Activated CD8-positive, alpha-beta memory T cell treated with anti-CD3 and anti-CD28 coated beads, Interleukin-2, amount 10 ng/mL, durations not matched to agents 7 days and 5 days (primary cell): ENCODE measurements around the gene C16orf92. TPM values are rescaled to one million over a fixed set of nuclear protein-coding genes. Genes with fewer than 3 reads are reported as not detected.
"Not testable (repeated sequence)": the region's sequence is repeated elsewhere in the genome, so short reads cannot be mapped to it uniquely, and the experiment has no call there.

ENCODE experiments used
- ATAC-seq: fragments of 150-1000 bp; cut with Tn5 transposase; one replicate; pipeline ENCODE4 v1.10.0; 2021; ENCODE audit warnings: moderate library complexity
- CTCF ChIA-PET: fragments of 350-600 bp; sonication (Branson Sonifier 250); formaldehyde crosslinking; loops from one replicate; lab custom pipeline; 2021; ENCODE audit warnings: antibody characterized with exemption; lab: Charles Lee
- DNase-seq: peaks from one replicate; pipeline ENCODE4 v3.0.0-alpha.2; 2020
- H3K27ac Mint-ChIP-seq: one replicate; pipeline ENCODE4 v1.8.0; 2021; ENCODE audit warnings: mild to moderate bottlenecking, mixed read lengths
- H3K27me3 Mint-ChIP-seq: one replicate; pipeline ENCODE4 v1.8.0; 2021; ENCODE audit warnings: mixed read lengths
- H3K36me3 Mint-ChIP-seq: one replicate; pipeline ENCODE4 v1.8.0; 2021; ENCODE audit warnings: mild to moderate bottlenecking, mixed read lengths
- H3K4me1 Mint-ChIP-seq: one replicate; pipeline ENCODE4 v1.8.0; 2021; ENCODE audit warnings: mixed read lengths
- H3K4me3 Mint-ChIP-seq: one replicate; pipeline ENCODE4 v1.8.0; 2021; ENCODE audit warnings: mild to moderate bottlenecking, moderate library complexity, mixed read lengths
- H3K9me3 Mint-ChIP-seq: one replicate; pipeline ENCODE4 v1.8.0; 2022; ENCODE audit warnings: low read depth, mixed read lengths
- total RNA-seq, 2 experiments: library from RNA; stranded (reverse); gene quantifications; one replicate each; pipeline ENCODE4 v1.2.3, GENCODE V29; 2021

The C16orf92 gene
- total RNA-seq, 2 experiments from 2014 or later: not detected

DNA sequence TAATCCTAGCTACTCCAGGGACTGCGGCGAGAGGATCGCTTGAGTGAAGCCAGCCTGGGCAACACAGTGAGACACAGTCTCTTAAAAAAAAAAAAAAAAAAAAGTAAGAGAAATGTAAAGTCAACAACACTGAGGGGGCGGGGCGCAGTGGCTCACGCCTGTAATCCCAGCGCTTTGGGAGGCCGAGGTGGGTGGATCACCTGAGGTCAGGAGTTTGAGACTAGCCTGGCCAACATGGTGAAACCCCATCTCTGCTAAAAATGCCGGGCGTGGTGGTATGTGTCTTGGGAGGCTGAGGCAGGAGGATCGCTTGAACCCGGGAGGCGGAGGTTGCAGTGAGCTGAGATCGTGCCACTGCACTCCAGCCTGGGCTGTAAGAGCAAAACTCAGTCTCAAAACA is 10.4 kb upstream of the C16orf92 start:
- H3K4me1 Mint-ChIP-seq: not testable (repeated sequence)

DNA sequence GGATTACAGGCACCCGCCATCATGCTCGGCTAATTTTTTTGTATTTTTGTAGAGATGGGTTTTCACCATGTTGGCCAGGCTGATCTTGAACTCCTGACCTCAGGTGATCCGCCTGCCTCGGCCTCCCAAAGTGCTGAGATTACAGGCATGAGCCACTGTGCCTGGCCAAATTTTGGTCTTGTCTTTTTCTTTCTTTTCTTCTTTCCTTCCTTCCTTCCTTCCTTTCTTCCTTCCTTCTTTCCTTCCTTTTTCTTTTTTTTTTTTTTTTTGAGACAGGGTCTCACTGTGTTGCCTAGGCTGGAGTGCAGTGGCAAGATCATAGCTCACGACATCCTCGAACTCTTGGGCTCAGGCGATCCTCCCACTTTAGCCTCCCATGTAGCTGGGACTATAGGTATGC is 7.5 kb upstream of the C16orf92 start:
- CTCF ChIA-PET: interaction anchor here (0.7 to 1.7 kb wide), 4 partner anchors 17 to 40 kb away, joined by 3 to 6 read pairs (median 3); partner anchors contain the start of gene INO80E
- not testable (repeated sequence) for H3K4me3 Mint-ChIP-seq, ATAC-seq, DNase-seq, H3K9me3 Mint-ChIP-seq, H3K36me3 Mint-ChIP-seq, H3K4me1 Mint-ChIP-seq, H3K27ac Mint-ChIP-seq
- peaks cover 39% of the 10 kb centered on the region for H3K27me3 Mint-ChIP-seq

More for the DNA sequence above, 10.4 kb upstream of the C16orf92 start:
- H3K27ac Mint-ChIP-seq, CTCF ChIA-PET, H3K36me3 Mint-ChIP-seq, H3K9me3 Mint-ChIP-seq, DNase-seq, ATAC-seq, H3K4me3 Mint-ChIP-seq: not testable (repeated sequence)
- H3K27me3 Mint-ChIP-seq: peaks cover 42% of the 10 kb centered on the region

DNA sequence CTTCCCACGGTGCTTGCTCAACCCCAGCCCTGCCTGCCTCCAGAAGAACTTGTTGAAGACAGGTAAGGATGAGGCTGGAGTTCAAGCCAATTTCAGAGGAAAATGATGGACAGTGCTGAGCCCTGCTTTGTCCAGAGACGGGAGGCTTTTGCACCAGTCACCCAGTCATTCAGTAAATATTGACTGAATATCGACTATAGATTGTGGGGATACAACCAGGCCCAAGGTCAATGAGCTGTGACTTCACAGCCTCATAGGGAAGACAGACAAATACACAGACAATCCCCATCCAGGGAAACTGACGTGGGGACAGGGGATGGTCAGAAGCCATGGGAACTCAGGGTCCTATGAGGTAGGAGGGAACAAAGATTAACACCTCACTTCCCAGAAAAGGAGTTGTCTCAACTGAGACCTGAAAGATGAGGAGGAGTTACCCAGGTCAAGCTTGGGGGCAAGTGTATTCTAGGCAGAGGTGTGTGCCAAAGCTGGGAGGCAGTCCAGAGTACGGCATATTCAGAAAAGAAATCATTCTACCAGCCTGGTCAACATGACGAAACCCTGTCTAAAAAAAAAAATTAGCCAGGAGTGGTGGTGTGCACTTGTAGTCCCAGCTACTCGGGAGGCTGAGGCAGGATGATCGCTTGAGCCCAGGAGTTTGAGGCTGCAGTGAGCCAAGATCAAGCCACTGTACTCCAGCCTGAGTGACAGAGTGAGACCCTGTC is 6.3 kb upstream of the C16orf92 start:
- CTCF ChIA-PET: interaction anchor here (4.8 kb wide), 1 partner anchor 15 kb away, joined by 21 read pairs; the partner anchor contains the start of gene TLCD3B
- H3K27me3 Mint-ChIP-seq: peaks cover 35% of the 10 kb centered on the region
- ATAC-seq: no peak
- H3K4me1 Mint-ChIP-seq: peaks cover 9% of the 10 kb centered on the region
- H3K36me3 Mint-ChIP-seq: no peaks in the 10 kb centered on the region
- no peak for DNase-seq
- no peak overlapping the region for H3K4me3 Mint-ChIP-seq
- H3K27ac Mint-ChIP-seq: no peak overlapping the region
- H3K9me3 Mint-ChIP-seq: no peaks in the 10 kb centered on the region

DNA sequence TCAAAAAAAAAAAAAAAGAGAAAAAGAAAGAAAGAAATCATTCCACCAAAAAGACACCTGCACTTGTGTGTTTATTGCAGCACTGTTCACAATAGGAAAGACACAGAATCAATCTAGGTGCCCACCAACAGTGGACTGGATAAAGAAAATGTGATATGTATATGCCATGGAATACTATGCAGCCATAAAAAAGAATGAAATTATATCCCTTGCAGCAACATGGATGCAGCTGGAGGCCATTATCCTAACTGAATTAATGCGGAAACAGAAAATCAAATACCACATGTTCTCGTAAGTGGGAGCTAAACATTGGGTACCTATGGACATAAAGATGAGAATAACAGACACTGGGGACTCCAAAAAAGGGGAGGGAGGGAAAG is 5.7 kb upstream of the C16orf92 start:
- Mint-ChIP-seq H3K36me3 (no peaks in the 10 kb centered on the region), H3K27me3 (peaks cover 29% of the 10 kb centered on the region), H3K4me1 (peaks cover 7% of the 10 kb centered on the region), H3K9me3 (no peaks in the 10 kb centered on the region), H3K27ac (no peak overlapping the region), H3K4me3 (no peak overlapping the region)
- CTCF ChIA-PET: interaction anchor here (1.1 to 4.8 kb wide), 4 partner anchors 14 to 326 kb away, joined by 3 to 21 read pairs (median 5); partner anchors contain the start of gene TLCD3B
- ATAC-seq (no peak), DNase-seq (no peak)

DNA sequence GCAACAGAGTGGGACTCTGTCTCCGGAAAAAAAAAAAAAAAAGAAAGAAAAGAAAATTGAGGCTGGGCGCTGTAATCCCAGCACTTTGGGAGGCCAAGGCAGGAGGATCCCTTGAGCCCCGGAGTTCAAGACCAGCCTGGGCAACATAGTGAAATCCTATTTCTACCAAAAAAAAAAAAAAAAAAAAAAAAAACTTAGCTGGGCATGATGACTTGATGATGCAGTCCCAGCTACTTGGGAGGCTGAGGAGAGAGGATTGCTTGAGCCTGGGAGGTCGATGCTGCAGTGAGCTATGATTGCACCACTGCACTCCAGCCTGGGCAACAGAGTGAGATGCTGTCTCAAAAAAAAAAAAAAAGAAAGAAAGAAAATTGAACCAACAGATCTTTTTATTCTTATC is 5.1 kb upstream of the C16orf92 start:
- not testable (repeated sequence) for H3K36me3 Mint-ChIP-seq, DNase-seq, H3K9me3 Mint-ChIP-seq, ATAC-seq, H3K27ac Mint-ChIP-seq, H3K4me3 Mint-ChIP-seq, H3K4me1 Mint-ChIP-seq
- H3K27me3 Mint-ChIP-seq: peaks cover 24% of the 10 kb centered on the region
- CTCF ChIA-PET: interaction anchor here (1.1 to 4.8 kb wide), 6 partner anchors 14 to 326 kb away, joined by 3 to 21 read pairs (median 5); partner anchors contain the start of gene TLCD3B

DNA sequence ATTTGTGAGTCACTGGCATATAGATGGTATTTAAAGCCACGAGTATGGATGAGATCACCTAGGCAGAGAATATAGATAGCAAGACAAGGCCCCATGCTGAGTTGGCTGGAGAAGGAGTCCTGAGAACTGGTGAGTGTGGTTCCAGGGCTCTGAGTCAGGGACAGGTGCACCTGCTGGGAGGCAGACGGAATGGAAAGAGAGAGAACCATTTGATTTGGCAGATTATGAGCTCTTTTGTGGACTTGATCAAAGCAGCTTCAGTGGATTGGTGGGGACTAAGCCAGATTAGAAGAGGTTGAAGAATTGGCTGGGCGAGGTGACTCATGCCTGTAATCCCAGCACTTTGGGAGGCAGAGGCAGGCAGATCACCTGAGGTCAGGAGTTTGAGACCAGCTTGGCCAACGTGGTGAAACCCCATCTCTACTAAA is 4.3 kb upstream of the C16orf92 start:
- DNase-seq: no peak
- CTCF ChIA-PET: interaction anchor here (1.1 to 4.8 kb wide), 6 partner anchors 13 to 327 kb away, joined by 3 to 21 read pairs (median 5); partner anchors contain the start of gene TLCD3B
- no peaks in the 10 kb centered on the region for H3K36me3 Mint-ChIP-seq
- no peaks in the 10 kb centered on the region for H3K9me3 Mint-ChIP-seq
- peaks cover 24% of the 10 kb centered on the region for H3K27me3 Mint-ChIP-seq
- peaks cover 7% of the 10 kb centered on the region for H3K4me1 Mint-ChIP-seq
- H3K4me3 Mint-ChIP-seq: no peak overlapping the region
- no peak for ATAC-seq
- H3K27ac Mint-ChIP-seq: no peak overlapping the region

DNA sequence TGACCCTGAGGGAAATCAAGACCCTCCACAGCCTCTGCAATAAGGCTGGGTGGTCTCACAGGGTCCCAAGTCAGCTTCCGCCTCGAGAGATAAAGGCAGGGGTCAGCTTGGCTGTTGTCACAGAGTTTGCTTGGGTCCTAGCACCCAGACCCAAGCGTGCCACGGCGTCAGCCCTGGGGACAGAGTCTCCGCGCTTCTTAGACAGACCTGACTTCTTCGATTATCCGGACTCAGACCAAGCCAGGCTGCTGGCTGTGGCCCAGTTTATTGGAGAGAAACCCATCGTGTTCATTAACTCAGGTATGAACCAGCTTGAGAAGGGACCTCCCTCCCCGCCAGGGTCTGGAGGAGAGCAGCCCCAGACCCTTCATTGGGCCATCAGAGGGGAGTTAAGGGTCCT is 588 bp downstream of the C16orf92 start:
- CTCF ChIA-PET: interaction anchor here (0.5 to 1.4 kb wide), 3 partner anchors 8 to 202 kb away, joined by 3 to 7 read pairs (median 4); no protein-coding TSS in a partner anchor
- no peak for DNase-seq

DNA sequence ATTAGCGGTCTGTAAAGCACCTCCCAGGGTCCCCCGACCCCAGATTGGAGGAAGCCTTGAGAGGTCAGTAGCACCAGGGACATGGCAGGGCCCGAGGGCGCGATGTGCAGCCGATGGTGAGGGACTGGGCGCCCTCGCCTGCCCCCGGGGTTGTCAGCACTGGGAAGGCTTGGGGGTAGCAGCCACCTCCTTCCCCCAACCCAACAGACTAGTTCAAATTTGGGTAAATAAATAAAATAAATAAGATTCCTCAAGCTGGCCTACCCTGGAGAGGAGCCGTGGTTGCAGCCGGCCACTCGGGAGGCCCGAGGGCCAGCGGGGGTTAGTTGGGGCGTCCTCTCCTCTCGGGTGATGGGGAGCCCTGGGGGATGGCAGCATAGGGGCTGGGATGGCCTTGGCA is 1.5 kb downstream of the C16orf92 start:
- no peak for ATAC-seq
- no peaks in the 10 kb centered on the region for H3K9me3 Mint-ChIP-seq
- CTCF ChIA-PET: no interaction called here
- no peaks in the 10 kb centered on the region for H3K36me3 Mint-ChIP-seq
- no peak overlapping the region for H3K4me3 Mint-ChIP-seq
- H3K27me3 Mint-ChIP-seq: peaks cover 39% of the 10 kb centered on the region
- DNase-seq: no peak
- no peak overlapping the region for H3K27ac Mint-ChIP-seq
- H3K4me1 Mint-ChIP-seq: peaks cover 7% of the 10 kb centered on the region

More for the DNA sequence above, 588 bp downstream of the C16orf92 start:
- Mint-ChIP-seq H3K4me1 (peaks cover 7% of the 10 kb centered on the region), H3K27ac (no peak overlapping the region), H3K27me3 (peaks cover 38% of the 10 kb centered on the region), H3K36me3 (no peaks in the 10 kb centered on the region), H3K4me3 (no peak overlapping the region), H3K9me3 (no peaks in the 10 kb centered on the region)
- ATAC-seq: no peak

DNA sequence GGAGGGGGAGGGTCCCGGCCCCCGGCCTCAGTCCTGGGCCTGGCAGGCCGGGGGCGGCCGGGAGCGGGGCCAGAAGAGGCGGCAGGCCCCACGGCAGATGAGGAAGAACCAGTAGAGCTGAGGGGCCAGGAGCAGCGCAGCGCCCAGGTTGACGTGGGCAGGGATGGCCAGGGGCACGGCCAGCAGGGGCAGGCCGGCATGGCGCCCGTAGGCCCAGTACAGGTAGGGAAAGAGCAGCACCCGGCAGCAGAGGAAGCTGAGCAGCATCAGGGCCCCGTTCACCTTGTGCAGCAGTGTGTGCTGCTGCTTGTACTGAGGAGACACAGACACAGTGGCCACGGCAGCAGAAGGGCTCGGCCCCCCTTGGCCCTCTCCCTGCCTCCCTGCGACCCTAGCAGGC is 2.2 kb downstream of the C16orf92 start:
- DNase-seq: no peak

DNA sequence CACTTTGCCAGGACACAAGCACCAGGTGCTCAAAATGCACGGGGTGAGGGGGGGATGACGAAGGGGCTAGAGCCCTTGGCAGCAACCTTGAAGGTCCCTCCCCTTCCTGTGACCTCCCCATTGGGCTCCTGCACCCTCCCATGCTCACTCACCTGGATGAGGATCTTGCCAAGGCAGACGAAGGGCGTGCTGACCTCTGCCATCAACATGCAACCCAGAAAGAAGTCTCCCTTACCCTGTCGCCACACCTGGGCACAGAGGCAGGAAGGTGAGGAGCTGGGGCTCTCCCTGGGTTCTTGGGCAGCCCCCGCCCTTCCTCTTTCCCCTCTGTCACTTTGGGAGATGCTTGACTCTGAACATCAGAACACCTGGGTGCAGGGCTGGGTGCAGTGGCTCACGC is 2.6 kb downstream of the C16orf92 start:
- no peak overlapping the region for H3K27ac Mint-ChIP-seq
- H3K36me3 Mint-ChIP-seq: no peaks in the 10 kb centered on the region
- CTCF ChIA-PET: no interaction called here
- no peaks in the 10 kb centered on the region for H3K9me3 Mint-ChIP-seq
- H3K27me3 Mint-ChIP-seq: peaks cover 45% of the 10 kb centered on the region
- H3K4me3 Mint-ChIP-seq: no peak overlapping the region
- H3K4me1 Mint-ChIP-seq: peaks cover 7% of the 10 kb centered on the region
- no peak for ATAC-seq
- DNase-seq: no peak

More for the DNA sequence above, 2.2 kb downstream of the C16orf92 start:
- no peak for ATAC-seq
- CTCF ChIA-PET: no interaction called here
- H3K4me1 Mint-ChIP-seq: peaks cover 7% of the 10 kb centered on the region
- H3K4me3 Mint-ChIP-seq: no peak overlapping the region
- H3K36me3 Mint-ChIP-seq: no peaks in the 10 kb centered on the region
- peaks cover 46% of the 10 kb centered on the region for H3K27me3 Mint-ChIP-seq
- H3K9me3 Mint-ChIP-seq: no peaks in the 10 kb centered on the region
- no peak overlapping the region for H3K27ac Mint-ChIP-seq

DNA sequence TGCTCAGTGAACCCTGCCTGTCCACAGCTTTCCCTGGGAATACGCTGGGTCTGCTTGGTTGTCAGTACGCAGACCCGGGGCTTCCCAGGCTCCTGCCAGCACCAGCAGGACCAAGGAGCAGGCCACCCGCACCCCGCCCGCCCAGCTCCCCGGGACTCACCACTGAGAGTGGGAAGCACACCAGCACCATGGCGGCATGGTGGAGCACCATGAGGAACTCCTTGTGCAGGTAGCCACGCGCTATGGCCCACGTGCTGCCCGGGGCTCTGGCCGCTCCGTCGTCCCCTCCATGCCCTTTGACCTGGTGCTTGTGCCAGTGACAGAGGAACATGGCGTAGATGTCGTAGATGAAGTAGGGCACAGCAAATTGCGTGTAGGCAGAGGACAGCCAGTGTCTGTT is 3.5 kb downstream of the C16orf92 start:
- no peak for ATAC-seq
- no peak for DNase-seq
- Mint-ChIP-seq H3K27me3 (peaks cover 50% of the 10 kb centered on the region), H3K4me3 (no peak overlapping the region), H3K9me3 (no peaks in the 10 kb centered on the region), H3K36me3 (no peaks in the 10 kb centered on the region), H3K4me1 (no peaks in the 10 kb centered on the region), H3K27ac (no peak overlapping the region)
- CTCF ChIA-PET: no interaction called here

DNA sequence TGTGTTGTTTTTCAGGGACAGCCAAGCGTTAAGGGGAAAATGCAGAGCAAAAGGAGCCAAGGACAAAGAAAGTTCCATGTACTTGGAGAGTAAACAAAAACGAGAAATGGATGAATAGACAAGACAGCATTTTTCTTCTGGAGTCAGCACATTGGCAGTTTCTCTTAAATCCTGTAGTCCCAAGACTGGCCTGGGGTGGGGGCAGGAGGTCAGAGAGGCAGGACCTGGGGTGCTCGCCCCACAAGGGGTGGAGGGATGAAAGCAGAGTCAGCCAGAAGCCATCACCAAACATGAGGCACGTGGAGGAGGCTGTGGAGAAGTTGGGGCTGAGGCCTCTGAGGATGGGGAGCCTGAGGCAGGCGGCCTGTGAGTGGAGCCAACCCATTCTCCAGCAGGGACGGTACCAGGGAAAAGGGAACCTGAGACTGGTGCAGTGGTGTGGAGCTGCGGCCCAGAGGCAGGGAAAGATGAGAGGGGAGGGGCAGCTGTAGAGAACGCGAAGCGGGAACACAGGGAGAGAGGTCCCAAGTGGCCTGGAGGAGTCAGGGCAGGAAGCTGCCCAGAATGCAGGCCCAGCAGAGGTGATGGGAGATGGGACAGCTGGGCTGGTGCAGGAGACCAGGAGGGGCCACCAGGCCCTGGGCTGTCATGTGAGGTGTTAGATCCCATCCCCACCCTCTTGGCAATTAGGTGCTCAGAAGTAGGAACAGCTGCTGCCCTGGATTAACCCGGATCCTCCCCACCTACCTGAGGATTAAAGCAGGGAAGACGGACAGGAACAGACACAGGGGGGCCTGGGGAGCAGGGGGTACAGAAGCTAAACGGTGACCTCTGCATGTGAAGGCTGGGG is 4.8 kb downstream of the C16orf92 start:
- Mint-ChIP-seq H3K27ac (no peak overlapping the region), H3K36me3 (no peaks in the 10 kb centered on the region), H3K4me3 (no peak overlapping the region), H3K27me3 (peaks cover 58% of the 10 kb centered on the region), H3K4me1 (peaks cover 4% of the 10 kb centered on the region), H3K9me3 (no peaks in the 10 kb centered on the region)
- CTCF ChIA-PET: no interaction called here
- DNase-seq (no peak), ATAC-seq (no peak)

DNA sequence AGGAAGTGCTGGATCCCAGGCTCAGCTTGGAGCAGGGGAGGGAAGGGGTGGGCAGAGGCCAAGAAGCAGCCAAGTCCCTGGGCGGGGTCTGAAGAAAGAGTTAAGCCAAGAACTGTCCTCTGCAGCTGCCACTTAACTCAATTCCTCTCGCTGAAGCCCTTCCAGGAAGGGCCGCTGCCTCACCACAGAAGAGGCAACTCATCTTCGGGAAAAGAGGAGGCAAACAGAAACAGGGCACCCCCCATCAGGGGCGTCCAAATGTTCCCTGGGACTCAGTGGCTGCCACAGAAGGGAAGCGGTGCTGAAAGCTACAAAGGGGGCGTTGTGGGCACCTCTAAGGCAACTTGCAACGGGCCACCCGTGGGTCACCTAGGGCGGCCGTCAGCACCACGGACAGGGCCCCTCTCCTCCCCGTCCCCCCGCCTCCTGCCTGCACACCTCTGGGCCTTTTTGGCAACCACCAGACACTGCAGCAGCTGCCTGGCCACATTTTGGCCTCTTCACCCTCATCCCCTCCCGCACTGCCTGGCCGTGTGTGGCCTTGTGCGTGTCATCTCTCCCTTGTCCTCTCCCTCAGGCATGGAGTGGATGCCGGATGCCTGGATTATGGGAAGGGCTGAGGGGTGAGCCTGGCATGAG is 5.6 kb downstream of the C16orf92 start:
- H3K36me3 Mint-ChIP-seq: no peaks in the 10 kb centered on the region
- no peak overlapping the region for H3K4me3 Mint-ChIP-seq
- ATAC-seq (no peak), DNase-seq (peak; percentile 62)
- CTCF ChIA-PET: no interaction called here
- H3K27ac Mint-ChIP-seq: no peak overlapping the region
- H3K27me3 Mint-ChIP-seq: peaks cover 61% of the 10 kb centered on the region
- no peaks in the 10 kb centered on the region for H3K9me3 Mint-ChIP-seq
- H3K4me1 Mint-ChIP-seq: peaks cover 10% of the 10 kb centered on the region
